ENCODE data around the gene DYNC2H1. TPM values are rescaled to one million over a fixed set of nuclear protein-coding genes. Genes with fewer than 3 reads are reported as not detected.

Gene DYNC2H1
- total and polyA plus RNA-seq, 12 donors: 2.2 to 5.9 (median 3.9) TPM

DNA sequence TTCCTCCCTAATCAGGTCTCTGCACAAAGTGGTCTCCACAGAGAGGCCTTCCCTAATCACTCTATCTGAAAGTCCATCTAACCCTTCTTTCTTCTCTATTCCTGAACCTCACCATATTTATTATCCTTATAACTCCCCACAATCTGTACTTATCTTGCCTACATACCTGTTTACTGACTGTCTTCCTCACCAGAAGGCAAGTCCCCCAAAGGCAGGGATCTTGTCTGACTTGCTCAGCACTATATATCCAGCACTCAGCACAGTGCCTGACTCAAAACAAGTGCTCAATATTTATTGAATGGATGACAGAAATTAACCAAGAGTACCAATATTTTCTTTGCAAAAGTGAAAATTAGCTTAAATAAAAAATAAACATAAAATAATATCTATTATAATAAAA, 22.8 kb upstream of the DYNC2H1 start:
- intact Hi-C loops (cut with DNase I): no loop called here
- ATAC-seq: no peak
- TF ChIP-seq, protein P1, sequence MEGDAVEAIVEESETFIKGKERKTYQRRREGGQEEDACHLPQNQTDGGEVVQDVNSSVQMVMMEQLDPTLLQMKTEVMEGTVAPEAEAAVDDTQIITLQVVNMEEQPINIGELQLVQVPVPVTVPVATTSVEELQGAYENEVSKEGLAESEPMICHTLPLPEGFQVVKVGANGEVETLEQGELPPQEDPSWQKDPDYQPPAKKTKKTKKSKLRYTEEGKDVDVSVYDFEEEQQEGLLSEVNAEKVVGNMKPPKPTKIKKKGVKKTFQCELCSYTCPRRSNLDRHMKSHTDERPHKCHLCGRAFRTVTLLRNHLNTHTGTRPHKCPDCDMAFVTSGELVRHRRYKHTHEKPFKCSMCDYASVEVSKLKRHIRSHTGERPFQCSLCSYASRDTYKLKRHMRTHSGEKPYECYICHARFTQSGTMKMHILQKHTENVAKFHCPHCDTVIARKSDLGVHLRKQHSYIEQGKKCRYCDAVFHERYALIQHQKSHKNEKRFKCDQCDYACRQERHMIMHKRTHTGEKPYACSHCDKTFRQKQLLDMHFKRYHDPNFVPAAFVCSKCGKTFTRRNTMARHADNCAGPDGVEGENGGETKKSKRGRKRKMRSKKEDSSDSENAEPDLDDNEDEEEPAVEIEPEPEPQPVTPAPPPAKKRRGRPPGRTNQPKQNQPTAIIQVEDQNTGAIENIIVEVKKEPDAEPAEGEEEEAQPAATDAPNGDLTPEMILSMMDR (IDR thresholded peaks at IDR 0.05): no peak
- no peaks in the 10 kb centered on the region for H3K9me3 ChIP-seq
- H3K27ac ChIP-seq: no peak overlapping the region
- peaks cover 0 to 49% (median 4%) of the 10 kb centered on the region in 9 donors for H3K36me3 ChIP-seq
- no peak overlapping the region for H3K4me3 ChIP-seq
- H3K27me3 ChIP-seq: no peaks in the 10 kb centered on the region
- DNase-seq: no peak
- H3K4me1 ChIP-seq: peaks cover 0 to 45% (median 24%) of the 10 kb centered on the region in 9 donors

DNA sequence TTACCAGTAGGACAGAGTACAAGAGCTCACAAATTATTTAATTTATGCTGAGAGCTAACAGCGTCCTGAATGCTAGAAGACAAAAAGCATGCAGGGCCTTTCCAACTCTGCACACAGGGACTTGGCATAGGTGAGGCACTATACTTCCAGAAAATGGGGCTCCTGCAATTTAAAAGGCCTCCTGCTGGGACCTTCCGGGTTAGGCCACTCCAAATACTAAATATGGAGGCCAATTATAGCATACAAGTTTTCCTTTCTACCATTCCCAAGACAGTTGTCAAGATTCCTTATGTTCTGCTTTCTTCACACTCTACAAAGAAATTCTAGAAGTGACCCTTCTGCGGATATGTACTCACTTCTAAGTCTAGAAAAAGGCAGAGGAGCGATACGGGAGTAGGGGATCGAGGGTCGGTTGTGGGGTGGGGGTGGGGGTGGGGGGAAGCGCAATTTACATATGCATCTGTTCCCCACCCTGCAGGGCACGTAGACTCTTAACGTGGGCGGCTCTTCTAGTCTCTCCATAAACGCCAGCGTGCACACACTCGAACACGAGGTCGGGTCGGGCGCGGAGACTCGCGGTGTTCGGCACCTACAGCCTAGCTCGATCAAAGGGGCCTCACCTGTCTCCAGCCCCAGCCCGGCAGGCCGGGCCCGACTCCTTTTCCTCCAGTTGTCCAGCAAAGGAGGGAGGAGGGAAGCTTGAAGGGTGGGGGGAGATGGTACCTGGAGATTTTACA, 18.0 kb upstream of the DYNC2H1 start:
- TF ChIP-seq, protein P1 (IDR thresholded peaks at IDR 0.05): no peak
- DNase-seq: peak; percentile 9 to 33
- intact Hi-C loops (cut with DNase I): no loop called here
- Histone ChIP-seq H3K27ac (peak overlapping the region in 9 of 10 donors; percentile 75 to 94 (median 85)), H3K36me3 (peaks cover 0 to 14% (median 0%) of the 10 kb centered on the region in 9 donors), H3K4me1 (peaks cover 0 to 41% (median 28%) of the 10 kb centered on the region in 9 donors), H3K27me3 (peaks cover 0 to 28% (median 9%) of the 10 kb centered on the region in 7 donors), H3K9me3 (no peaks in the 10 kb centered on the region), H3K4me3 (peak overlapping the region; percentile 61 to 98 (median 94))
- peak; percentile 41 to 82 (median 63) for ATAC-seq
- WGBS, 2 donors: 0 to 1% methylated on average over 26 of the region's 26 CpGs

DNA sequence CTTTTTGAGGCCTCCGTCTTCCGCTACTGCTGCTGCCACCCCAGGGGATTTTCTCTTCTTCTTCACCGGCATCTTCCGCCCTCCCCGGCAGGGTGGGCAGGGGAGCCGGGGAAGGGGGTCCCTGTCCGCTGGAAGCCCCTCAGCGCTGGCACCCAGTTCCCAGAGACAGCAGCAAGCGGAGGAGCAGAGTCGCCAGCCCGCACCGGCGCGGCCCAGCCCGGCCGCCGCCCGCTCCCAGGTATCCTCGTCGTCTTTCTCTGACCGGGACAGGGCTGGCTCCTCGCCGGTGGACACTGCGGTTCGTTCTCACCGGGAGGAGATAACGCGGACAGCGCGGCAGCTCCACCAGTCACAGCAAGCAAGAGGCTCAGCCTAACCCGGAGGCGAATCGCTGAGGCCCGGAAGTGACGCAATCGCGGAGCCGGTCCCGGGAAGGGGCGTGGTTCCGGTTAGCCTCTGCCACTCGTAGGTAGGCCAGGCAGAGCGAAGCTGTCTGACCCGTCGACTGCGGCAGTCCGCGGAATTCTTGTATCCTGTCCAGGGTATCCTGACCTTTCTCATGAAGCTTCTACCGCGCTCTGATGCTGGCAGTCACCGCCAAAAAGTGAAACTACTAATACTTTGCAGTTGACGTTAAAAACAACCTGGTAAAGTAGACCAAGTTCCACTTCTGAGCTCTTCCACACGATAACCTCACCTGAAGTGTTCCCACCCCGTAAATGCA, 17.3 kb upstream of the DYNC2H1 start, which contains the start of gene DCUN1D5:
TSS of gene DCUN1D5 (minus strand) at position 360 of the 724 bp plus-strand sequence. CDS start at position 72, 288 bp downstream.
- 0% methylated on average over 54 of the region's 54 CpGs for WGBS, 2 donors
- TF ChIP-seq, protein P1 (IDR thresholded peaks at IDR 0.05): no peak
- Histone ChIP-seq H3K4me3 (peak within 1 kb of the TSS; percentile 61 to 98 (median 94)), H3K4me1 (peaks cover 0 to 38% (median 28%) of the 10 kb centered on the region in 9 donors), H3K9me3 (no peaks in the 10 kb centered on the region), H3K36me3 (peaks cover 0 to 12% (median 0%) of the 10 kb centered on the region in 9 donors), H3K27ac (peak within 1 kb of the TSS in 9 of 10 donors; percentile 75 to 94 (median 85)), H3K27me3 (peaks cover 0 to 35% (median 13%) of the 10 kb centered on the region in 7 donors)
- ATAC-seq (peak; percentile 100), DNase-seq (peak; percentile 97)
- intact Hi-C loops (cut with DNase I): no loop called here

DNA sequence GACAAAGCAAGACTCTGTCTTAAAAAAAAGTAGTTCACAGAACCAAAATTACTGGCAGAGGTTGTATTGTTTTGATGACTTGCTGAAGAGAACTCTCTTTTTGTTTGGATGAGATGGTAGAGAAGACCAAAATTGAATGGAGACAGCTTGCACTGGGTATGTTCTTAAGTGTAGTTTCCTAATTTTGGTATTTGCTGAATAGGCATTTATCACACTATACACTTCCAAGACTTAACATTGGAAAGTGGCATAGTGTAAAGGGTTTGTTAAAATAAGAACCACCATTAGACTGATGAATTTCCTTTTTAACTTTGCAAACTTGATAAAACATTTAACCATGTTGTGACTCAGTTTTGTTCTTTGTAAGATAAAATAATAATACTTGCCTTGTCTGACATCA, 11.9 kb upstream of the DYNC2H1 start:
- Histone ChIP-seq H3K4me1 (peaks cover 0 to 7% (median 4%) of the 10 kb centered on the region in 9 donors), H3K27ac (no peak overlapping the region), H3K27me3 (peaks cover 0 to 64% (median 26%) of the 10 kb centered on the region in 7 donors), H3K36me3 (no peaks in the 10 kb centered on the region), H3K4me3 (no peak overlapping the region), H3K9me3 (no peaks in the 10 kb centered on the region)
- intact Hi-C loops (cut with DNase I): no loop called here
- TF ChIP-seq, protein P1 (IDR thresholded peaks at IDR 0.05): no peak
- DNase-seq: no peak
- ATAC-seq: no peak

Data from heart right ventricle (tissue), 16 donors.